ENCODE data around the gene CDH4. TPM values are rescaled to one million over a fixed set of nuclear protein-coding genes. Genes with fewer than 3 reads are reported as not detected.

CDH4 gene
- total and polyA plus RNA-seq, 2 donors (not counting 3 experiments of a cell fraction or from before 2014, with no cell fraction given) = 0.17 to 0.51 TPM

DNA sequence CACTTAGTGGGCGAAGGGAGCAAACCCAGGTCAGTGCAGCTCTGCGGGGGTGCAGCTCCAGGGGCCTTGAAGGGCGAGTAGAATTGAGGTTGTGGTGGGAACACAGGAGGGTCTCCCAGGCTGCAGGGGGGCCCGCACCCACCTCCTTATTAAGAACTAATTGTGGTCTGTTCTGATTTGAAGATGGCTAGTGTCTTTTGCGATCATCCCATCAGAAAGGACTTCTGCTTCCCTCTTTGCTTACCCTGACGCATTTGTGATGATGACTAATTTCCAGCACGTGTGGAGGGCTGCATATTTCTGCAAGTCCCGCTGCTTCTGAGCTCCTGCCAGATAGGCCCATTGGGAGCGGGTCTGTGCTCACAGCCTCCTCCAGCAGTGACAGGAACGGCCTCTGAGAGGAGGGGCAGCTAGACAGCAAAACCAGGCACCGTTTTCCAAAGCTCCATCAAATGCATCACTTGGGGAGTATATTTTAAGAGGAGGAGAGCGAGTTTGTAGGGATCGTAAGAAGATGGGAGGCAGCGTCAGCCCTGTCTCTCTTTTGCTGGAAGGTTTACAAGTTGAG, 268.9 kb downstream of the CDH4 start:
- intact Hi-C loops (cut with micrococcal nuclease) (no loop called here), dilution Hi-C loops (cut with MboI; ENCODE audit: extremely low pct_ligation_motif_present, low sequenced_read_pairs) (no loop called here)
- Histone ChIP-seq H3K9me3 (replicated peaks; ENCODE audit: control insufficient read depth, insufficient read depth, low read length) (peaks cover 6% of the 10 kb centered on the region), H3K27ac (ENCODE audit: insufficient read depth, low read depth, low read length) (no peak overlapping the region), H3K27me3 (ENCODE audit: control insufficient read depth in 2 of 2, insufficient read depth in 2 of 2, low read length in 2 of 2) (no peaks in the 10 kb centered on the region), H2AFZ (ENCODE audit: low read depth, low read length) (no peak overlapping the region), H3K4me2 (ENCODE audit: insufficient read depth, low read length) (no peak overlapping the region), H3K36me3 (ENCODE audit: control insufficient read depth in 2 of 2, extremely low read depth in 1 of 2, insufficient read depth in 2 of 2, low read length in 2 of 2) (no peaks in the 10 kb centered on the region), H3K4me1 (ENCODE audit: control insufficient read depth, extremely low read depth, insufficient read depth, low read length) (no peaks in the 10 kb centered on the region), H3K9ac (replicated peaks; ENCODE audit: extremely low read depth, insufficient read depth, low read length) (no peak overlapping the region), H3K79me2 (ENCODE audit: control insufficient read depth, insufficient read depth, low read length) (no peaks in the 10 kb centered on the region), H3K9me1 (replicated peaks; ENCODE audit: control insufficient read depth, extremely low read depth, insufficient read depth, low read length) (no peaks in the 10 kb centered on the region), H4K20me1 (replicated peaks; ENCODE audit: control insufficient read depth, extremely low read depth, insufficient read depth, low read length) (no peaks in the 10 kb centered on the region), H3K4me3 (replicated peaks in 1 of 3; ENCODE audit: insufficient read depth in 1 of 3, low read depth in 1 of 3, low read length in 3 of 3) (no peak overlapping the region)
- DNase-seq (ENCODE audit: low read depth, low spot score) (no peak), FAIRE-seq (no peak)
- ChIA-PET CTCF (no interaction called here), POLR2A (no interaction called here)
- BruUV-seq (replicated peaks) = no TSS peak
- TF ChIP-seq FOS (IDR thresholded peaks at IDR 0.05; ENCODE audit: borderline replicate concordance, insufficient read depth, low read length) = no peak
- no peak for TF ChIP-seq JUN (IDR thresholded peaks at IDR 0.05; ENCODE audit: borderline replicate concordance, insufficient read depth, insufficient read length, low read depth)
- no peak for TF ChIP-seq MYC (IDR thresholded peaks at IDR 0.05; ENCODE audit: low read depth, low read length)
- TF ChIP-seq, protein P1, sequence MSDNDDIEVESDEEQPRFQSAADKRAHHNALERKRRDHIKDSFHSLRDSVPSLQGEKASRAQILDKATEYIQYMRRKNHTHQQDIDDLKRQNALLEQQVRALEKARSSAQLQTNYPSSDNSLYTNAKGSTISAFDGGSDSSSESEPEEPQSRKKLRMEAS (IDR thresholded peaks at IDR 0.05; ENCODE audit: insufficient read depth, insufficient read length) = no peak
- no peak for TF ChIP-seq POLR2AphosphoS5 (IDR thresholded peaks at IDR 0.05; ENCODE audit: insufficient read depth, low read depth, low read length)
- TF ChIP-seq, protein P2, sequence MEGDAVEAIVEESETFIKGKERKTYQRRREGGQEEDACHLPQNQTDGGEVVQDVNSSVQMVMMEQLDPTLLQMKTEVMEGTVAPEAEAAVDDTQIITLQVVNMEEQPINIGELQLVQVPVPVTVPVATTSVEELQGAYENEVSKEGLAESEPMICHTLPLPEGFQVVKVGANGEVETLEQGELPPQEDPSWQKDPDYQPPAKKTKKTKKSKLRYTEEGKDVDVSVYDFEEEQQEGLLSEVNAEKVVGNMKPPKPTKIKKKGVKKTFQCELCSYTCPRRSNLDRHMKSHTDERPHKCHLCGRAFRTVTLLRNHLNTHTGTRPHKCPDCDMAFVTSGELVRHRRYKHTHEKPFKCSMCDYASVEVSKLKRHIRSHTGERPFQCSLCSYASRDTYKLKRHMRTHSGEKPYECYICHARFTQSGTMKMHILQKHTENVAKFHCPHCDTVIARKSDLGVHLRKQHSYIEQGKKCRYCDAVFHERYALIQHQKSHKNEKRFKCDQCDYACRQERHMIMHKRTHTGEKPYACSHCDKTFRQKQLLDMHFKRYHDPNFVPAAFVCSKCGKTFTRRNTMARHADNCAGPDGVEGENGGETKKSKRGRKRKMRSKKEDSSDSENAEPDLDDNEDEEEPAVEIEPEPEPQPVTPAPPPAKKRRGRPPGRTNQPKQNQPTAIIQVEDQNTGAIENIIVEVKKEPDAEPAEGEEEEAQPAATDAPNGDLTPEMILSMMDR (IDR thresholded peaks at IDR 0.05; ENCODE audit: extremely low read depth in 1 of 2, insufficient read depth in 1 of 2, low read depth in 1 of 2, low read length in 2 of 2) = no peak
- no peak for TF ChIP-seq GATA2 (IDR thresholded peaks at IDR 0.05; ENCODE audit: insufficient read depth, insufficient read length, low read depth, low read length)
- TF ChIP-seq POLR2A (IDR thresholded peaks at IDR 0.05; ENCODE audit: low read depth, low read length) = no peak
- no peak for TF ChIP-seq EZH2 (IDR thresholded peaks at IDR 0.05; ENCODE audit: borderline replicate concordance, low read depth, low read length, severe bottlenecking)

All from endothelial cell of umbilical vein (primary cell).